Measurements from ENCODE around the gene SNX24.

The SNX24 gene

GRCh38 chr5:123007754-123008153 is 162.3 kb downstream of the SNX24 start:
- no peaks in the 10 kb centered on the region for H3K9me3 ChIP-seq (ENCODE audit: insufficient read depth, low read length, severe bottlenecking)
- DNase-seq (no peak), ATAC-seq (ENCODE audit: insufficient read depth, low read depth) (no peak)
- H3K27ac ChIP-seq (ENCODE audit: low read length) = no peak overlapping the region
- H3K4me1 ChIP-seq (ENCODE audit: insufficient read depth, low read length) = no peaks in the 10 kb centered on the region
- no peak overlapping the region for H3K9ac ChIP-seq (ENCODE audit: low read depth, low read length)
- no peaks in the 10 kb centered on the region for H3K27me3 ChIP-seq (ENCODE audit: insufficient read depth, low read length, poor library complexity)
- TF ChIP-seq CTCF (IDR thresholded peaks at IDR 0.05; ENCODE audit: borderline replicate concordance, extremely low read depth, low read length, poor library complexity, severe bottlenecking) = no peak
- TF ChIP-seq EZH2 (IDR thresholded peaks at IDR 0.05; ENCODE audit: borderline replicate concordance, low read depth, low read length, severe bottlenecking) = no peak
- H2AFZ ChIP-seq (ENCODE audit: low read depth, low read length) = no peak overlapping the region
- no peaks in the 10 kb centered on the region for H3K79me2 ChIP-seq (ENCODE audit: insufficient read depth, low read length)
- H4K20me1 ChIP-seq (ENCODE audit: insufficient read depth, low read length) = no peaks in the 10 kb centered on the region
- H3K4me3 ChIP-seq (ENCODE audit: low read depth in 1 of 2, low read length in 2 of 2) = no peak overlapping the region
- H3K4me2 ChIP-seq (ENCODE audit: insufficient read depth, low read length) = no peak overlapping the region
- no peaks in the 10 kb centered on the region for H3K36me3 ChIP-seq (ENCODE audit: insufficient read depth, low read length)

- H3K27me3 ChIP-seq (ENCODE audit: insufficient read depth, low read length, poor library complexity) = no peaks in the 10 kb centered on the region
- H3K4me2 ChIP-seq (ENCODE audit: insufficient read depth, low read length) = no peak overlapping the region
- H3K79me2 ChIP-seq (ENCODE audit: insufficient read depth, low read length) = no peaks in the 10 kb centered on the region
- no peak overlapping the region for H3K27ac ChIP-seq (ENCODE audit: low read length)
- no peak overlapping the region for H2AFZ ChIP-seq (ENCODE audit: low read depth, low read length)
- no peaks in the 10 kb centered on the region for H3K4me1 ChIP-seq (ENCODE audit: insufficient read depth, low read length)
- no peak overlapping the region for H3K9ac ChIP-seq (ENCODE audit: low read depth, low read length)
- H3K4me3 ChIP-seq (ENCODE audit: low read depth in 1 of 2, low read length in 2 of 2) = no peak overlapping the region
- ATAC-seq (ENCODE audit: insufficient read depth, low read depth) = no peak
- H4K20me1 ChIP-seq (ENCODE audit: insufficient read depth, low read length) = no peaks in the 10 kb centered on the region
- no peaks in the 10 kb centered on the region for H3K9me3 ChIP-seq (ENCODE audit: insufficient read depth, low read length, severe bottlenecking)
- no peak for DNase-seq
- H3K36me3 ChIP-seq (ENCODE audit: insufficient read depth, low read length) = no peaks in the 10 kb centered on the region
- TF ChIP-seq EZH2 (IDR thresholded peaks at IDR 0.05; ENCODE audit: borderline replicate concordance, low read depth, low read length, severe bottlenecking) = no peak
- TF ChIP-seq CTCF (IDR thresholded peaks at IDR 0.05; ENCODE audit: borderline replicate concordance, extremely low read depth, low read length, poor library complexity, severe bottlenecking) = no peak
Measured at GRCh38 chr5:123012321-123012720, 166.9 kb downstream of the SNX24 start.

GRCh38 chr5:123014689-123015088 is 169.3 kb downstream of the SNX24 start:
- Histone ChIP-seq H3K27ac (ENCODE audit: low read length) (no peak overlapping the region), H3K36me3 (ENCODE audit: insufficient read depth, low read length) (no peaks in the 10 kb centered on the region), H3K4me1 (ENCODE audit: insufficient read depth, low read length) (no peaks in the 10 kb centered on the region), H3K27me3 (ENCODE audit: insufficient read depth, low read length, poor library complexity) (no peaks in the 10 kb centered on the region), H3K4me3 (ENCODE audit: low read depth in 1 of 2, low read length in 2 of 2) (no peak overlapping the region), H3K4me2 (ENCODE audit: insufficient read depth, low read length) (no peak overlapping the region), H4K20me1 (ENCODE audit: insufficient read depth, low read length) (no peaks in the 10 kb centered on the region), H3K79me2 (ENCODE audit: insufficient read depth, low read length) (no peaks in the 10 kb centered on the region), H3K9ac (ENCODE audit: low read depth, low read length) (no peak overlapping the region), H3K9me3 (ENCODE audit: insufficient read depth, low read length, severe bottlenecking) (no peaks in the 10 kb centered on the region), H2AFZ (ENCODE audit: low read depth, low read length) (no peak overlapping the region)
- no peak for TF ChIP-seq CTCF (IDR thresholded peaks at IDR 0.05; ENCODE audit: borderline replicate concordance, extremely low read depth, low read length, poor library complexity, severe bottlenecking)
- no peak for TF ChIP-seq EZH2 (IDR thresholded peaks at IDR 0.05; ENCODE audit: borderline replicate concordance, low read depth, low read length, severe bottlenecking)
- ATAC-seq (ENCODE audit: insufficient read depth, low read depth) (no peak), DNase-seq (no peak)

- H2AFZ ChIP-seq (ENCODE audit: low read depth, low read length) = no peak overlapping the region
- TF ChIP-seq EZH2 (IDR thresholded peaks at IDR 0.05; ENCODE audit: borderline replicate concordance, low read depth, low read length, severe bottlenecking) (no peak), CTCF (IDR thresholded peaks at IDR 0.05; ENCODE audit: borderline replicate concordance, extremely low read depth, low read length, poor library complexity, severe bottlenecking) (no peak)
- H3K4me2 ChIP-seq (ENCODE audit: insufficient read depth, low read length) = no peak overlapping the region
- H3K4me3 ChIP-seq (ENCODE audit: low read depth in 1 of 2, low read length in 2 of 2) = no peak overlapping the region
- DNase-seq = no peak
- H4K20me1 ChIP-seq (ENCODE audit: insufficient read depth, low read length) = no peaks in the 10 kb centered on the region
- H3K27ac ChIP-seq (ENCODE audit: low read length) = no peak overlapping the region
- no peaks in the 10 kb centered on the region for H3K4me1 ChIP-seq (ENCODE audit: insufficient read depth, low read length)
- no peak for ATAC-seq (ENCODE audit: insufficient read depth, low read depth)
- H3K27me3 ChIP-seq (ENCODE audit: insufficient read depth, low read length, poor library complexity) = no peaks in the 10 kb centered on the region
- no peaks in the 10 kb centered on the region for H3K9me3 ChIP-seq (ENCODE audit: insufficient read depth, low read length, severe bottlenecking)
- H3K36me3 ChIP-seq (ENCODE audit: insufficient read depth, low read length) = no peaks in the 10 kb centered on the region
- no peak overlapping the region for H3K9ac ChIP-seq (ENCODE audit: low read depth, low read length)
- no peaks in the 10 kb centered on the region for H3K79me2 ChIP-seq (ENCODE audit: insufficient read depth, low read length)
Measured at GRCh38 chr5:123028222-123028621, 182.8 kb downstream of the SNX24 start.

Data from DND-41 (cell line).